GM18868 (cell line): ENCODE data around the gene PPARGC1A.

Experiments
- ATAC-seq: cut with Tn5 transposase; IDR thresholded peaks from one replicate; pipeline ENCODE4 v1.9.1; 2021; ENCODE audit warnings: mild to moderate bottlenecking, moderate library complexity; ENCODE audit not compliant: unreplicated experiment

Gene PPARGC1A

DNA sequence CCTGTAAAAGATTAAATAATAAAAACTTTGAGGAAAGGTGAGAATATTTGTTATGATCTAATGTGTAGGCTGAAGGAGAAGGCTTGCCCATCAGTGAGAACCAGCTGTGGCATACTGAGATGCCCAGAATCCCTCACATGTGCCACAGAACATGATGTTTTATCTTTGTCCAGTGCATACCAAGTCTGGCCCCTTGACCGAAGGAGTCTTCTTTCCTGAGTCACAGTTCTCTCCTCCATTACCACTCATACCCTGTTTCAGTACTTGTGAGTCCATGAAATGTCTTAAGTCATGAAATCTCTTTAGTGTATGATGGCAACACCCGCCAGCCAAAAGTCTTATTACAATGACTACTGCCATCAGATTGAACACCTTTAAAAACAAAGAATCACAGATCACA lies 42.7 kb downstream of the PPARGC1A start:
- ATAC-seq = no peak

DNA sequence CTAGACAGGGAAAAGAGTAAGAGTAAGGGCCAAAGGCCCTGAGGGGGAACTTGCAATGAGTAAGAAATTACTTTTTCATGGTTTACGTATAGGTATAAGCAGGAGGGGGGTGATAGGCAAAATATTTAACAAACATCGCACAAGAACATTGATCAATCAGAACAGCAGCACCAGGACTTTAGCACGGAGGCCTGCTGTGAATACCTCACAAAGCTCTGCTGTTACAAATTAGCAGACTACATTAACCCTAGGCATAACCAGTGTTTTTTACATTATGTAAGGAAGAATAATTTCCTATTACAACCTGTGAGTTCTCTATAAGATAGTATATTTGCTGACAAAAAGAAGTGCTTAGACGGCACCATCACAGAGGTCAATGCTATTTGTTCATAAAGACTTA lies 44.9 kb downstream of the PPARGC1A start:
- no peak for ATAC-seq

DNA sequence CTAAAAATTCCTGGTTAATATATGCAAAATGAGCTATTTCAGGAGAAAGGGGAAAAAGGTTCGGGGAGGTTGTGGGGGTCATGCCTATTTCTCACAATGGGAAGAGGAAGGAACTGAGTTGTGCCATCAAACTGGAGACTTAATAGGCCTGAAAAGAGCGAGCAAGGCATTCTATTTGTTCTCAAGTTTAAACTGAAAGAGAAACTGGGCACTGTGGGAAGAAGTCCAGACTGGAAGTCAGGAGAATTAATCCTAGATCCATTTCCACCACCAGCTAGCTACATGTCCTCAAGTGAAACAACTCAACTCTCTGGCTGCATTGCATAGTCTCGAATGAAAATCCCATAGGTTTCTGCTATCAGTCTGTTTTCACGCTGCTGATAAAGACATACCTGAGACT lies 50.6 kb downstream of the PPARGC1A start:
- no peak for ATAC-seq

DNA sequence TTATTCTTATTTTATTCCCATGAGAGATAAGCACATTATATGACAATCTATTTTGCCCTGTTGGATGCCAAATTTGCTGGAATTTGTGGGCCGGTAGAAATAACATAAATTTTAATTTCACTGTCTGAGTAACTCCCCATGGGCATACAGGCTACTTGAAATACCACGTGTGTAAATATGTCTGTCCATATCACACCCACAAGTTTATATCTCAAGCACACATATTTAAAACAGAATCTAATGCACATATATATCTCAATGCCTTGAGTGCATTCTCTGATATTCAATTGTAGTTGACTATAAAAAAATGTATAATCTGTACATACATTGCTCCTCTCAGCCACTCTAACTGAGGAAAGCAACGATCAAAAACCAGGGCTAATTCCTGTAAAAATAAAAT lies 51.2 kb downstream of the PPARGC1A start:
- ATAC-seq = no peak

DNA sequence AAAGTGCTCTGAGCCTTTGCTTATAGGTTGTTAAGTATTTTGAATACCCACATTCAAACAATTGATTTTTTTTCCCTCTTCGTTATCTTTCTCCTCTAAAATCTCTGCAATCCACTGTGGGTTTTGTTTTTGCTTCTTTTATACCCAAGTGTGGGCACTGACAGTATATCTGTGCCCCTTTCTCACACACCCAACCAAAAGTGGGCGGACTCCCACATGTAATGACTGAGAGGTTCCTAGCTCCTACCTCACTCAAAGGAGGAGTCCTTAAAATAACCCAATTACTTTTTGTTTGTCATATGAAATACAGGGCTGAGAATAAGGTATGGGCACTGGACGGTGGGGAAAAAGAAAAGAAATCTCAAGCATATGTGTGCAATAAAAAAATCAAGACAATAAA lies 51.7 kb downstream of the PPARGC1A start:
- no peak for ATAC-seq

DNA sequence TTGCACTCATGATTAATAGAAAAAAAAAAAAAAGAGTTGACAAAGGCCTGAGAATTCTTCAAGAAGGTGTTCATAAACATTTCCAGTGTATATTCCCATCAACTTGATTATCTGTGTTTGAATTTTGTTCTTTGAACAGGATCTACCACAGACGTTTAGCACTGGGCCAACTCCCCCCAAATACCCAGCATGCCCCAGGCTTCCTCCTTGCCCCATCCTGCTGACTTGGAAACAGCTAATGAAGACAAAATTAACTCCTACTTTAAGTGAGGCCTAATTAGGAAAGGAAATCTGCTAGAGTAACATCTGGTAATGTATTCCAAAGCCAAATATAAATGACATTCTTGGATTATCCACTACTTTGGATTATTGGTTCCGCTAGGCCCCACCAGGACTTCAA lies 52.5 kb downstream of the PPARGC1A start:
- no peak for ATAC-seq

DNA sequence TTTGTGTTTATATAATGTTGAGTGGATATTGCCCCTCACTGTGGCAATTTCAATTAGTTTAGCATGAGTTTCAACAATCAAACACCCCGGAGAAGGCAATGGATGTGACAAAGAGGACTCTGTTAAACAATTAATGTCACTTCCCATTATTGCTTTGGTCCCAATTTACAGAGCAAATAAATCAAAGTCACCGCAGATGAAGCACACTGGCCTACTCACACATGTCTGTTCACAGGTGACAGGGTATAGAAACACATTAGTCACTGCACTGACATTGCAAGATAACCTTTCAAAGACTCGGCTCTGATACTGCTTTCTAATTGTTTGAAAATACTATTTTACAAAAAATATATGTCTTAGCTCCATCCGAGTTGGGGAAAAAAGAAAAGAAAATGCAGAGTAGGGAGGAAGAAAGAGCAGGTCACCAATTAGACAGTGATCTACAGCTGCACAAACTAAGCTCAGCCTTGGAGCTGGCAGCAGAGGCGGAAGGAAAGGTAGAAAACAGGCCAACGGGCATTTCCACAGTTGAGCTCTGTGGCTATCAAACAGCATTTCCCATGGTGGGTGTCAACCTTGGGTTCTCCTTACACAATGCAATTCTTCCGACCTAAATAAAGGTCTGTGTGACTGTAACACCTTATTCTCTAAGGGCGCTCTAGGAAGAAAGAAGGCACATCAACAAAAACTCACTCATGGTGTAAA lies 53.9 kb downstream of the PPARGC1A start:
- ATAC-seq = no peak

DNA sequence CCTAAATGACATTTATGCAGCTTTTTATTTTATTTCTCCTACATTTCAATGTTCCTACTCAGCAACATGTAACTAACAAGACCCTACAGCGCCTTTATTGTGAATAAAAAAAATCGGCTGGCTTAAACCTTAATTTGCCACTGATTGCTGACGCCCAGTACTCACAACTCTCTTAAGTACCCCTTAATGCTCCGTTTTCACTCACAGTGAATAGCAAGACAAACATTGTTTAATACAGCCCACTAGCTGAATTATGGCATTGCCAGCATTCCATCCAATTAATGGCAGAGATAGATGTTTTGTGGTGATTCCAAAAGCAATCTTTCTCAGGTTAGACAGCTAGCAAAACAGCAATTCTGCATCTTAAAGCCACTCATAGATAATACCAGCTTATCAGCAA lies 61.1 kb downstream of the PPARGC1A start:
- no peak for ATAC-seq

DNA sequence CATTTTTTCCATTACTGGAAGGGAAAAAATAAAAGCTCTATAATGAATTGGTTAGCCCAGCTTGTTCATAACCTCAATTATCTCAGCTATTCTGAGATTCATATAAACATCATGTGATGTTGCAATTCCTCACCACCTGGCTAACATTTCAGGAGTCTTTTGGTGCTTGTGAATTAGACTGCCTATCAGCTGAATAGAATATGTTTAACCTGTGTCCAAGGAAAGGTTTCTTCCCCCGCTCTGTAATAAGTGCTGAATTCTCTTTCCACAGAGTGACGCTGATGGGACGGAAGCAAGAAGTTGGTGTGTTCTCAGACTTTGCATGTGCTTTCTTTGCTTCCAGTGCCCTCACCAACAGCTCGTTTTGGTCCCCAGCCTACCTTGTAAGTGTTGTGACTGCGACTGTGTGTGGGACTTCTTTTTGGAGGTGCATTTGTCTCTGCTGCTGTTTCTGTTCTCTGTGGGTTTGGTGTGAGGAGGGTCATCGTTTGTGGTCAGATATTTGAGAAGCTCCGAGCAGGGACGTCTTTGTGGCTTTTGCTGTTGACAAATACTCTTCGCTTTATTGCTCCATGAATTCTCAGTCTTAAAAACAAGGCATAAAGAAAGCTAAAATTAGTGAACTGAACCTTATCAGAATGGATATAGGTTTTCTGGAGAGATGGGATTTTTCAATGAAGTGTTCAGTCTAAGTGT lies 61.7 kb downstream of the PPARGC1A start:
- no peak for ATAC-seq

DNA sequence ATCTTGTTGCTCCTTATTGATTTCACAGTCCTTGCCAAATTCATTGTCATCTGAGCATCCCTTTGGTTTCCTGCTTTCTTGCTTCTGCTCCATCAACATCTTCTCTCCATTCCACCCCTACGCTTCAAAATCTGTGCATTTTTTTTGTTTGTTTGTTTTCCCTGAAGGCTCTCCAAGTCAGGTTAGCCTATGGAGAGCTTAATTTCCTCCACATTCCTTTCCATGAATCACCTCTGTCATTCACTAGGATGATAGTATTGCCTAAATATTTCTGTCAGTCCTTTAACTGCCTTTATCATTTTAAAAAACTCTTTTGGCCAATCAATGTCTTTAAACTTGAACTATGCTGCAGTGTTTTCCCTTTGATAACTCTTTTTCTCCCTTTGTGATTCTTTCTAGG lies 67.7 kb downstream of the PPARGC1A start:
- ATAC-seq = no peak

DNA sequence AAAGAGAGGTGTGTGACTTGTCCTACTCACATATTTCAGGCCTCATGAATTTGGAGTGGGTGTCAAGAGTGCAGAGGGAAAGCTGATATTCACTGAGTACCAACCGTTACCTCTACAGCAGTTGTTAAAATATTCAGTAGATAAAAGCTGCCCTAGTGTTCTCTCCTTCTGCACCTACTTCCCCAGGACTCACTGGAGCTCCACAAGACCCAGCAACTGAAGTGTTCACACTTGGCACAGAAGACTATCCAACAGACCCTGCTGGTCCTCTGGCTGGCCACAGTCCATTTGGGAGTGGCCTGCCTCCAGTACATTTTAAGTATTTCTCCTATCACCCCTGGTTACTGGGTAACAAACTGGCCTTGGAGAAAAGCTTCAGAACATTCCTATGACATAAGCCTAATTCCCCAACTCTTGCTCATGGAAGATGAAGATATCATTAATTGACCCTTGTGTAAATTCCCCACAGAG lies 70.8 kb downstream of the PPARGC1A start:
- ATAC-seq = no peak

DNA sequence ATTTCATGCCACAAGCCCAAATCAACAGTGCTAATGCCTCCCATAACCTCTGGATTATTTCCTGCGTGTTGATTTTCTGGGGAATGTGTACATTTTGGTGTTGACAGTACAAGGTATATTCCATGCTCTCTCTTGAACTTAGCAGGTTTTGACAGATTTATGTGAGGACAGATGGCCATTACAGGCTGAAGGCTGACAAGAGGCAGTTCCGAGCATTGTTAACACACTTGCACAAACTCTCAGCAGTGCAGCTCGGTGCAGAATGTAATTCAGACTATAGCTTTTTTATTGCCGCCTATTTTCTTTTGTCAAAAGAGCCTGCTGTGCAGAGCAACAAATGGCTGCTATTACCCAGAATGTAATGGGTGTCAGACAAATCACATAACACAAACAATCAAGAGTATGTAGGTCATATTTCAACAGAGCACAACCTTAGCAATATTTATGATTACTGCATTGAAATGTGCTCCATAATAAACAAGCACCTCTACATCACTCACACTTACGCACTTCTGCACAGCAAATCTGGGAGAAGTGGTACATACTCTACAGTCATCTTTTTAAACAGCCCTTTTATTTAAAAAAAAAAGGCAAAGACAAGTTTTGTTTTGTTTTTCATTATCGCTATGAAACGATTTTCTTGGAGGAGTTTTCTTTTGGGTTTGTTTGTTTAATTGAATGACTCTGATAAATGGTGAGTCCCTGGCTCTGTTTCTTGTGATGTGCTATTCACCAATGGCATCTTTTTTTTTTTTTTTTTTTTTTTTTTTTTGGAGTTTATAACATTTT lies 71.6 kb downstream of the PPARGC1A start:
- ATAC-seq = no peak

DNA sequence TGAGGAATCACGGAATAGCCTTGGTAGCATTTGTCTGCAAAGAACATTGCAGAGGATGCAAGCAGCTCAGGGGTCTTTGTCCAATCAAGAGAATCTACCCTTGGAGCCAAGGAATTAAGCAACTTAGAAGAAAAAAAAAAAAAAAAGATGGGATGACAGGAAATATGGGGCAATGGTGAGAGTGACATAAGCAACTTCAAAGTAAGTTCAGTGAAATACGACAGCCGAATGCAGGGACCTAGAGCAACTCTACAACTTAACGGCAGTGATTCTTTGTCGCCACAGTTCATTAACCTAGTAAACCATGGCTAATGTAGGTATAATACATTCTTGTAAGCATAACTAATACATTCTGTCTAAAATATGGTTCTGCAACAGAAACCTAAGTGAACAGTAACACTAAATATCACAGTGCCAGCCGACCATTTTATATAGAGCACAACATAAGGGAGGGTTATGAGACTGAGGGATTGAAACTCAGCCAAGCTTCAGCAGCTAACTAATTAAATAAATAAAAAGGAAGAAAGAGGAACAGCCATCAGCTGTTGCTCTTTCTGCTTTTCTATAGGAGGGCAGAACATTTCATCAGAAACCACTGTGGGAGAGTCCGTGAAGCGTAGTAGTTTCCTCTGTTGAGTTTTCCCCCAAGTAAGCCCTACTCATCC lies 74.7 kb downstream of the PPARGC1A start:
- no peak for ATAC-seq

DNA sequence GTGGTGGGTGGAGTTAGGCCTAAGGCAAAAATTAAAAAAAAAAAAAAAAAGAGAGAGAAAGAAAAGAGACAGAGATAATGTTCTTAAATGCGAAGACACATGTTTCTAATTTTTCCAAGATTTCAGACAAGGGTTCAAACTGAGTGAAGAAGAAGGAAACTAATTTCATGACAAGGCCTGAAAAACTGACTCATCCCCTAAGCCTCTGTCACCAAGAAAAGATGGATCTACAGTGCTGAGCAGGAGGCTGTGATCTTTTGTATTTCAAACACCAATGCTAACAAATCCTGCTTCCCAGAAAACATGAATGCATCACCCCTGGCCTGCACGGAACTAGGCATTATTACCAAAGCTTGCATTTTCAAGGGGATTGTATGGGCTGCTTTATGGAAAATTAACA lies 75.3 kb downstream of the PPARGC1A start:
- no peak for ATAC-seq

DNA sequence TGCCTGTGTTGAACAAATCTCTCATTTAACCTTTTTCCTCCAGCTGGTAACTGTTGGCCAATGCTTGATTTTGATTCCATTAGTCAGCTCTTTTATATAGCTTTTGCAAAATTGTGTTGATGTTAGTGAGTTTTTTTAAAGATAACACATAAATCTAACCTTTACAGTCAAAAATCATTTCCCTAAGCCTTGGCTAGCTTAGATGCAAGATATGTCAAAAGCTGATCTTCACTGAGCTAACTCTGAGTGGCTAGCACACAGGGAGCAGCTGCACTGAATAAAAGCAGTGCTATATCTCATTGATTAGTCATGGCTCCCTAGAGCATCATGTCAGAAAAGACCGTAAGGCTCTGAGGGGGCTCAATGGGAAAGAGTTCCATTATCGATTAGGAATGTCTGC lies 78.7 kb downstream of the PPARGC1A start:
- ATAC-seq = no peak

DNA sequence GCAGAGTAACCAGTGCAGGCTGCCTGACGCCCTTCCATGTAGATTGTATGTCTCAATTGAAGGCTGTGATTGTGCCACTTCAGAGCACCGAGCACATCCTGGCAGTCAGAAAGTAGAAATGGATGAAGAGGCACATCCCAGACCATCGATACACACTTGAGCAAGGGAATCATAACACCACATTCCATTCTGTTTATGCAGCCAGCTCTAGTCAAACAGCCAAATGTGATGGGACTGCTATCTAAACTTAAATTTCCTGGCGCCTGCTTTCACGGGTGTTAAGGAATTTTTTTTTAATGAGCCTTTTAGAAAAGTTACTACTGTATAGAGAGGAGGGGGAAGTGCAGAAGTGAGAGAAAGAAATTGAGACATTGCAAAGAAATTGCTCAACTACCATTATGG lies 84.4 kb downstream of the PPARGC1A start:
- no peak for ATAC-seq

DNA sequence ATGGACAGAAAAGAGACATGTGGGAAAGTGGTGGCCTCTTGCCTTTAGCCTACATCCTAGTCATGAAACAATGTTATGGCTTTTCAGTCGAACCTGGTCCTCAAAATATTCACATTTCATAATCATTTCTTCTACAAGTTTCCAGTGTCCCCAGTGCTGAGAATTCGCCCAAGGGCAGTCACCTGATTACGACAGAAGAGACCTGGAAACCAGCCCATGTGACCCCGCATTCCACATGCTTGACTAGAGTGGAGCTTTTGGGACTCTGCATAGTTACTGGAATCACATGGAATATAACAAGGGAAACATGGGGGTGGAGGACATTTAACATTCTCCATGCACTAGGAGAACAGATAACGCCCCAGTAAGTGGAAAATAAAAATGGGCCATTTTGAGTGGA lies 100.1 kb downstream of the PPARGC1A start:
- no peak for ATAC-seq

DNA sequence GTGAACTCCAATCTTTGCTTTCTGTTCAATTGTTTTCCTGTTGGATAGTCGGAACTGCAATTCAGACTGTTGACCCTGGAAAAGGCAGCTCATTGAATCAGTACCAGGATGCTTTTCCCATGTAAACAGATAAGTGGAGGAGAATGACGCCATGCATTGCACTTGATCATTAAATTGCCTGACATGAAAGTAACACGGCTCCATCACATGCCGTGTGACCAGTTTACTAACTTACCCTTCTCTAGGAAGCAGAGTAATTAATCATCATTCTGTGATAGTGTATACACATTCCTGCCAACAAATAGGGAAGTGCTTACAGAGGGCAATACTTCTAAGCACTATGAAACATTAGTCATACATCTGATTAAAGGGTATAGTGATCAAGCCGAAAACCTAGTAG lies 101.4 kb downstream of the PPARGC1A start:
- no peak for ATAC-seq

DNA sequence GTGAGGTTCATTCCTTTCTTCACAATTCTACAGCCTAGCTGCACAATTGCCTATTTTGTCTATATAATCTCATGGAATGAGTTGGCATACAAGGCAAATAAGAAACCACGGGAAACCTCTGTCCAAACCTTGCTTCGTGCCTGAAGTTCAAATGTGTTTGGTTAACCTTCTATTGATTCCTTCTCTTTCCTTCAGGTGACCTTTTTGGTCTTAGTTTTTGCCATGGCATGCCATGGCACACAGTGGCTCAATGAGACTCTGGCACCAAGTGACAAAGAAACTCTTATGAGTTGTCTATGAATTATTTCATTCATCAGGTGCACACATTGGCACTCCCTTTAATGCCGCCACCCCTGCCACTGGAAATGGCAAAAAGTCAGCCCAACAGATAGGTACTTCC lies 101.8 kb downstream of the PPARGC1A start:
- no peak for ATAC-seq

DNA sequence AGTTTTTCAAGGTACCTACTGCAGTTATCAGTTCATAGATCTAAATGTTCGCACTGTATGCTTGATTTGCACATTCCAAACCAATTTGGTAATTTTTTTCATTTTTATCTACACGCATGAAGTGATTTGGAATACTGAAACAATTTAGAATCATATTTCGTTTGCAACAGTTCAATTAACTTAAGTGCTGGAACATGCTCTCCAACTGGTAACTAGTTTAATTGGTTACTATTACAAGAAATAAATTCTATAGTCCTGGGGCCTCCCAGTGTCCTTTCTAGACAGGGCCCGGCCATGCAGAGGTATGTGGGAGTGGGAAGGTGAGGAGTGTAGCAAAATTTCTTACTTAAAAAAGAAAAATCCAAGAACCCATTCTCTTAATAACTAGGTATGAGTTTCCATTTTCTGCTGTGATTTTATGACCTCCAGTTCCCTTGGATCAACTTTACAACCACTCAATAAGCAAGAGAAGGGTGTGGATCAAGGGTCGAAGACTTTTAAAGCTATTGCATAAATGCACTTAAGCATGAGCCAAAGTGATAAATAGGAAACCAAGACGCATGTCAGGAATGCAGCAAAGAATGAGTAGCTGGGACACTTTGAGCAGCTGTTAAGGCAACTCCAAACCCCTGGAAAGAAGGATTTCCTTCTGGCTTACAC lies 106.9 kb downstream of the PPARGC1A start:
- ATAC-seq = no peak

DNA sequence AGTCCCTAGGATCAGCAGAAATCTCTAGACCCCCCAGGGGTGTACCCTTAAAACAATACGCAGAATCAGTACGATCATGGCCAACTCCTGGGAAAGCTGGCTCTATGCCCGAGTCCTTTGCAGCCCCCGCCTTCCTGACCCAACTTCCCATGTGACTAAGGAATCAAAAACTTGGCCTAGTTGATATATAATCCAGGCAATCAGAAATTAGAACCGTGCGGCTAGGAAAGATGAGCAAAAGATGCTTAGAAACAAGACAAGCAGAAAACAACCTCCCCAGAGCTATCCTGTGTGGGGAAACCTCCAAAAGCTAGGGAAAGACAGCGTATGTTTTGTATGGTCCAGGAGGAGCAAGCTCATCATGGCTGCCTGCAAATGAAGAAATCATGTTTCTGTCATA lies 110.0 kb downstream of the PPARGC1A start:
- no peak for ATAC-seq
